ENCODE measurements around the gene TSPAN7. TPM values are rescaled to one million over a fixed set of nuclear protein-coding genes. Genes with fewer than 3 reads are reported as not detected.

TSPAN7 gene
- total RNA-seq, 1 donor: not detected

- H3K4me3 ChIP-seq (ENCODE audit: low read depth, low read length): no peak overlapping the region
- TF ChIP-seq CTCF (IDR thresholded peaks at IDR 0.05; ENCODE audit: insufficient read depth, low read depth, low read length): no peak
- no peak for DNase-seq (ENCODE audit: low read depth)
Measured at GRCh38 chrX:38682095-38682494, 120.8 kb downstream of the TSPAN7 start.

- DNase-seq (ENCODE audit: low read depth): no peak
- TF ChIP-seq CTCF (IDR thresholded peaks at IDR 0.05; ENCODE audit: insufficient read depth, low read depth, low read length): no peak
- no peak overlapping the region for H3K4me3 ChIP-seq (ENCODE audit: low read depth, low read length)
Measured at GRCh38 chrX:38692961-38693360, 131.6 kb downstream of the TSPAN7 start.

GRCh38 chrX:38694394-38694793 lies 133.1 kb downstream of the TSPAN7 start:
- no peak for DNase-seq (ENCODE audit: low read depth)
- H3K4me3 ChIP-seq (ENCODE audit: low read depth, low read length): no peak overlapping the region
- no peak for TF ChIP-seq CTCF (IDR thresholded peaks at IDR 0.05; ENCODE audit: insufficient read depth, low read depth, low read length)

GRCh38 chrX:38697461-38697860 lies 136.1 kb downstream of the TSPAN7 start:
- no peak for DNase-seq (ENCODE audit: low read depth)
- H3K4me3 ChIP-seq (ENCODE audit: low read depth, low read length): no peak overlapping the region
- no peak for TF ChIP-seq CTCF (IDR thresholded peaks at IDR 0.05; ENCODE audit: insufficient read depth, low read depth, low read length)

- TF ChIP-seq CTCF (IDR thresholded peaks at IDR 0.05; ENCODE audit: insufficient read depth, low read depth, low read length): no peak
- DNase-seq (ENCODE audit: low read depth): no peak
Measured at GRCh38 chrX:38699121-38699520, 137.8 kb downstream of the TSPAN7 start.

GRCh38 chrX:38699696-38700095 lies 138.4 kb downstream of the TSPAN7 start:
- no peak for DNase-seq (ENCODE audit: low read depth)
- no peak for TF ChIP-seq CTCF (IDR thresholded peaks at IDR 0.05; ENCODE audit: insufficient read depth, low read depth, low read length)
- no peak overlapping the region for H3K4me3 ChIP-seq (ENCODE audit: low read depth, low read length)

More at GRCh38 chrX:38699121-38699520, 137.8 kb downstream of the TSPAN7 start:
- no peak overlapping the region for H3K4me3 ChIP-seq (ENCODE audit: low read depth, low read length)

- TF ChIP-seq CTCF (IDR thresholded peaks at IDR 0.05; ENCODE audit: insufficient read depth, low read depth, low read length): no peak
- no peak for DNase-seq (ENCODE audit: low read depth)
- no peak overlapping the region for H3K4me3 ChIP-seq (ENCODE audit: low read depth, low read length)
Measured at GRCh38 chrX:38701073-38701472, 139.7 kb downstream of the TSPAN7 start.
